Endothelial cell of umbilical vein (primary cell): Measurements from ENCODE around the gene EXOSC2. TPM values are rescaled to one million over a fixed set of nuclear protein-coding genes. Genes with fewer than 3 reads are reported as not detected.

Source experiments
- BruUV-seq: library from RNA; stranded (reverse); fragments of 400-500 nt; replicated peaks from 2 replicates; lab custom pipeline; 2021; lab: Mats Ljungman, UMichigan
- CTCF ChIA-PET: fragments of 300-600, 350-600 bp; sonication (Branson Sonifier 250); formaldehyde crosslinking; loops from one replicate; lab custom pipeline; 2021; ENCODE audit warnings: antibody characterized with exemption, inconsistent platforms; lab: Charles Lee
- POLR2A ChIA-PET: fragments of 300-600, 350-600 bp; sonication (Branson Sonifier 250); formaldehyde crosslinking; loops from one replicate; lab custom pipeline; 2021; ENCODE audit warnings: antibody characterized with exemption, inconsistent platforms; lab: Charles Lee
- DNase-seq: peaks from one replicate; pipeline ENCODE4 v3.0.0-alpha.2; 2011; ENCODE audit warnings: low read depth, low spot score
- FAIRE-seq: peaks from 2 replicates; lab custom pipeline; 2011; peaks lifted over from hg19 to GRCh38; lab: Jason Lieb, UNC
- H2AFZ ChIP-seq: 2 replicates; pipeline ENCODE4 v1.6.0; 2012; ENCODE audit warnings: low read depth, low read length, control low read depth, inconsistent platforms
- H3K27ac ChIP-seq: 2 replicates; pipeline ENCODE4 v1.5.1; 2011; ENCODE audit warnings: low read depth, mild to moderate bottlenecking, control low read depth, low read length, moderate library complexity; ENCODE audit not compliant: insufficient read depth
- H3K27me3 ChIP-seq, 2 experiments: 2 replicates each; pipeline versions ENCODE4 v1.6.0 to v1.6.1; 2011; ENCODE audit warnings: low read length in 2 of 2, mixed read lengths in 1 of 2; ENCODE audit not compliant: control insufficient read depth in 2 of 2, insufficient read depth in 2 of 2
- H3K36me3 ChIP-seq, 2 experiments: 2 replicates in 1 of 2; 3 replicates in 1 of 2; pipeline ENCODE4 v1.5.1; 2011; ENCODE audit warnings: low read length in 2 of 2, mild to moderate bottlenecking in 1 of 2, moderate library complexity in 1 of 2; ENCODE audit not compliant: control insufficient read depth in 2 of 2, insufficient read depth in 2 of 2; ENCODE audit errors: extremely low read depth in 1 of 2
- H3K4me1 ChIP-seq: 3 replicates; pipeline ENCODE4 v1.5.1; 2011; ENCODE audit warnings: mild to moderate bottlenecking, low read length; ENCODE audit not compliant: control insufficient read depth, insufficient read depth; ENCODE audit errors: extremely low read depth
- H3K4me2 ChIP-seq: 2 replicates; pipeline ENCODE4 v1.6.1; 2011; ENCODE audit warnings: low read length, control low read depth, mixed read lengths; ENCODE audit not compliant: insufficient read depth
- H3K4me3 ChIP-seq, 3 experiments: fragments of 200-600 bp in 1 of 3; sonication (generic), shearing (Covaris generic) in 1 of 3; replicated peaks in 1 of 3; 2 replicates each; pipeline ENCODE4 v1.5.1; 2011 to 2016; ENCODE audit warnings: control low read depth in 3 of 3, low read length in 3 of 3, mild to moderate bottlenecking in 2 of 3, inconsistent platforms in 1 of 3, low read depth in 1 of 3, moderate library complexity in 1 of 3; ENCODE audit not compliant: insufficient read depth in 1 of 3
- H3K79me2 ChIP-seq: 2 replicates; pipeline ENCODE4 v1.6.0; 2012; ENCODE audit warnings: low read length, inconsistent platforms; ENCODE audit not compliant: control insufficient read depth, insufficient read depth
- H3K9ac ChIP-seq: replicated peaks from 2 replicates; pipeline ENCODE3; 2011; ENCODE audit warnings: low read length, control low read depth; ENCODE audit not compliant: insufficient read depth; ENCODE audit errors: extremely low read depth
- H3K9me1 ChIP-seq: replicated peaks from 3 replicates; pipeline ENCODE4 v1.6.0; 2011; ENCODE audit warnings: mild to moderate bottlenecking, low read length; ENCODE audit not compliant: control insufficient read depth, insufficient read depth; ENCODE audit errors: extremely low read depth
- H3K9me3 ChIP-seq: replicated peaks from 2 replicates; pipeline ENCODE4 v1.5.1; 2012; ENCODE audit warnings: low read length, inconsistent platforms; ENCODE audit not compliant: control insufficient read depth, insufficient read depth
- H4K20me1 ChIP-seq: replicated peaks from 2 replicates; pipeline ENCODE3; 2011; ENCODE audit warnings: mild to moderate bottlenecking, low read length; ENCODE audit not compliant: control insufficient read depth, insufficient read depth; ENCODE audit errors: extremely low read depth
- EZH2 ChIP-seq: IDR thresholded peaks from 2 replicates; pipeline ENCODE4 v1.6.1; 2012; ENCODE audit warnings: borderline replicate concordance, low read depth, mild to moderate bottlenecking, moderate library complexity, low read length, inconsistent platforms; ENCODE audit not compliant: severe bottlenecking
- JUN ChIP-seq: IDR thresholded peaks from 2 replicates; pipeline ENCODE4 v1.6.1; 2011; ENCODE audit warnings: borderline replicate concordance, low read depth; ENCODE audit not compliant: insufficient read length, insufficient read depth
- MYC ChIP-seq: IDR thresholded peaks from one replicate; pipeline ENCODE4 v1.6.1; 2011; ENCODE audit warnings: mild to moderate bottlenecking, low read depth, low read length
- POLR2AphosphoS5 ChIP-seq: IDR thresholded peaks from 2 replicates; pipeline ENCODE4 v1.6.1; 2012; ENCODE audit warnings: low read depth, mild to moderate bottlenecking, control low read depth, low read length, moderate library complexity; ENCODE audit not compliant: insufficient read depth
- dilution Hi-C: fragments of 300-500 bp; cut with MboI; formaldehyde crosslinking; loops from one replicate; pipeline ENCODE4 v1.15.0; 2019; ENCODE audit warnings: low sequenced_read_pairs; ENCODE audit not compliant: extremely low pct_ligation_motif_present
- intact Hi-C: fragments of 100-400 bp; cut with micrococcal nuclease; formaldehyde crosslinking; loops from one replicate; pipeline ENCODE4 v1.10.0; 2022
- polyA plus RNA-seq, 4 experiments: library from polyadenylated mRNA; depleted of rRNA in 3 of 4; stranded (reverse) in 3 of 4; unstranded in 1 of 4; fragments of >200 nt; gene quantifications; 2 replicates each; pipeline versions ENCODE4 v1.2.1 to v1.2.3, GENCODE V29; 2011 to 2012; ENCODE audit warnings: missing spikeins in 1 of 4
- total RNA-seq: library from RNA; stranded (reverse); gene quantifications from 2 replicates; pipeline ENCODE4 v1.2.3, GENCODE V29; 2021
- TF ChIP-seq, protein P1 (sequence below): IDR thresholded peaks from 2 replicates; pipeline ENCODE4 v1.6.1; 2011; ENCODE audit not compliant: insufficient read depth, insufficient read length
- TF ChIP-seq, protein P2 (sequence below), 2 donors: IDR thresholded peaks; 1 replicate in 1 of 2; 2 replicates in 1 of 2; pipeline ENCODE4 v1.5.1; 2011; ENCODE audit warnings: low read length in 2 of 2, mild to moderate bottlenecking in 2 of 2, moderate library complexity in 2 of 2, control low read depth in 1 of 2, inconsistent platforms in 1 of 2, low read depth in 1 of 2; ENCODE audit not compliant: insufficient read depth in 1 of 2; ENCODE audit errors: extremely low read depth in 1 of 2

EXOSC2 gene
- total and polyA plus RNA-seq, 2 donors (not counting 3 experiments of a cell fraction or from before 2014, with no cell fraction given), result 25.5 to 44.4 TPM

DNA sequence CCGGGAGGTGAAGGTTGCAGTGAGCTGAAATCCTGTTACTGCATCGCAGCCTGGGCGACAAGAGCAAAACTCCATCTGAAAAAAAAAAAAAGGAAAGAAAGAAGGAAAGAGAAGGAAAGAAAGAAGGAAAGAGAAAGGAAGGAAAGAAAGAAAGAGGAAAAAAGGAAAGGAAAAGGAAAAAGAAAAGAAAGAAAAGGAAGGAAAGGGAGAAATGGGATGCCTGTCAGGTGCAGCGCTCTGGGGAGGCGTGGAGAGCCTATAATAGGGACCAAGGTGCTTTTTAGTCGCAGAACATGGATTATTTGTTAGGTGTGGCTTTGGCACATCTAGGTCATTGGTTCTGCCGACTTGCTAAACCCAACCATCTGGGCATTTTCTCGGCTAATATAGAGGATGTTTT, 17.9 kb downstream of the EXOSC2 start:
- Histone ChIP-seq H3K9me1 (no peaks in the 10 kb centered on the region), H3K9ac (no peak overlapping the region), H3K27me3 (no peaks in the 10 kb centered on the region), H3K79me2 (peaks cover 30% of the 10 kb centered on the region), H3K4me2 (no peak overlapping the region), H3K9me3 (no peaks in the 10 kb centered on the region), H3K4me1 (peaks cover 12% of the 10 kb centered on the region), H3K4me3 (no peak overlapping the region), H2AFZ (no peak overlapping the region), H3K36me3 (no peaks in the 10 kb centered on the region), H4K20me1 (no peaks in the 10 kb centered on the region), H3K27ac (no peak overlapping the region)
- DNase-seq (no peak), FAIRE-seq (no peak)
- CTCF ChIA-PET, result interaction anchor here (0.6 to 13.9 kb wide), 3 partner anchors 11 to 154 kb away, joined by 3 to 327 read pairs (median 3); no protein-coding TSS in a partner anchor
- no TSS peak for BruUV-seq
- intact Hi-C loops (loop anchor here (5.0 kb wide), 1 partner anchor 336 kb away; no protein-coding TSS in a partner anchor), dilution Hi-C loops (no loop called here)
- TF ChIP-seq EZH2, result no peak
- TF ChIP-seq, protein P1, sequence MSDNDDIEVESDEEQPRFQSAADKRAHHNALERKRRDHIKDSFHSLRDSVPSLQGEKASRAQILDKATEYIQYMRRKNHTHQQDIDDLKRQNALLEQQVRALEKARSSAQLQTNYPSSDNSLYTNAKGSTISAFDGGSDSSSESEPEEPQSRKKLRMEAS, result no peak
- TF ChIP-seq MYC, result no peak
- TF ChIP-seq, protein P2, sequence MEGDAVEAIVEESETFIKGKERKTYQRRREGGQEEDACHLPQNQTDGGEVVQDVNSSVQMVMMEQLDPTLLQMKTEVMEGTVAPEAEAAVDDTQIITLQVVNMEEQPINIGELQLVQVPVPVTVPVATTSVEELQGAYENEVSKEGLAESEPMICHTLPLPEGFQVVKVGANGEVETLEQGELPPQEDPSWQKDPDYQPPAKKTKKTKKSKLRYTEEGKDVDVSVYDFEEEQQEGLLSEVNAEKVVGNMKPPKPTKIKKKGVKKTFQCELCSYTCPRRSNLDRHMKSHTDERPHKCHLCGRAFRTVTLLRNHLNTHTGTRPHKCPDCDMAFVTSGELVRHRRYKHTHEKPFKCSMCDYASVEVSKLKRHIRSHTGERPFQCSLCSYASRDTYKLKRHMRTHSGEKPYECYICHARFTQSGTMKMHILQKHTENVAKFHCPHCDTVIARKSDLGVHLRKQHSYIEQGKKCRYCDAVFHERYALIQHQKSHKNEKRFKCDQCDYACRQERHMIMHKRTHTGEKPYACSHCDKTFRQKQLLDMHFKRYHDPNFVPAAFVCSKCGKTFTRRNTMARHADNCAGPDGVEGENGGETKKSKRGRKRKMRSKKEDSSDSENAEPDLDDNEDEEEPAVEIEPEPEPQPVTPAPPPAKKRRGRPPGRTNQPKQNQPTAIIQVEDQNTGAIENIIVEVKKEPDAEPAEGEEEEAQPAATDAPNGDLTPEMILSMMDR (IDR thresholded peaks at IDR 0.05; ENCODE audit: extremely low read depth in 1 of 2, insufficient read depth in 1 of 2, low read depth in 1 of 2, low read length in 2 of 2), result no peak
- TF ChIP-seq POLR2AphosphoS5, result no peak
- no peak for TF ChIP-seq JUN
- POLR2A ChIA-PET, result no interaction called here
